DMS79 treated with DMSO at 0.1 percent for 48 hours (cell line): ENCODE data around the gene SPDYE4.

Experiments used
- DNase-seq: peaks from one replicate; lab custom pipeline; 2025; lab: John Stamatoyannopoulos, UW

The SPDYE4 gene

DNA sequence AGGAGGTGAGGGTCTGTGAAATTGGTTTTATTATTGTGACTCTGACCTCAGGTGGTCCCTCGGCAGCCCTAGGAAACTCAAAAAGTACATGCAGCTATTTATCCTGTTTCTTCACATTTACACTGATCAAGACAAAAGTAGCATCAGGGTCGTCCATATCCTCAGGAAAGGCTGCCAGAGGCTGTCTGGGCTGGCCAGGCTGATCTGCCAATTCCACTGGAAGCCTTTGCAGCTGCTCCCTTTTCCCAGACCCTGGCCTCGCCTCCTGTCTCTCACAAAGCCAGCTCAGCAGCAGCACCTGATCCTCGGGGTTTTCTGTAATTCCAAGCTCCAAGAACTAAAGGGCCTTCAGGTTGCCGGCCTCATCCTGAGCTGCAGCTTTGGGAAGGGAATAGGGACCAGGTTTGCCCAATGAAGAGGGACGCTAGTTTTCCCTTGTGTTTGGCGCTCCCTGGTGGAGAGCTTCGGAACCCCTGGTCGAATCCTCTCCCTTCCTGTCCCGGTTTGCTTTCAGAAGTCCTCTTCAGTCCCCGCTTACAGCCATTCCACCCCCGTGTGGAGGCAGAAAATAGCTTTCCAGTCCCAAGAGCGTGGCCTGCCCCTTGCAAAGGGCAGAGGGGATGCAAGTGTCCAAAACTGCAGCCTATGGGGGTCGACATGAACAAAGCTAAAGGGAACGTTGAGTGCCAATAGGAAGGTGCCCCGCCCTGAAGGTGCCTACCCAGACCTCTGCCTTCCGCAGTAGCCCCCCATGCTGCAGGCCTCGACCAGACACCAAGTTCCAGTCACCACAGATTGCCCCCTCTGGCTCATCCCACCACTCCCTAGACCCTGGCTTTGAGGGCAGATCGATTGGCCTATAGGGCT, 27.4 kb upstream of the SPDYE4 start:
- DNase-seq = peak; percentile 2

DNA sequence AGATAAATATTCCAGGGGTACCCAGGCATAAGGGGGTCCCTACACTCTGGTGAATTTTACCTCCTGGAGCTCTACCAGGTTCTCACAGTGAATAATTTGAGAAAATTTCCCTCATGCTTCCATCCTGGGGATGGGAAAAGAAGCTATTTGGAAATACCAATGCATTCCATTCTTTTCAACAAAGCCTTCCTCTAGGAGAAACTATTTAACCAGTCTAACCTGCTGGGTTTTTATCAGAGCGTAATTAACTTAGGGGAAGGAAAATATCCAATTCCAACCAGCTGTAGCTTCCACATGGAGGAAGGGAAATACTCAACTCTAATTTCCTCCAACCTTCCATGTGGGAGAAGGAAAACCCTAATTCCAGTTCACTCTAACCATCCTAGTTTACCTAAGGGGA, 23.8 kb upstream of the SPDYE4 start:
- DNase-seq = no peak

DNA sequence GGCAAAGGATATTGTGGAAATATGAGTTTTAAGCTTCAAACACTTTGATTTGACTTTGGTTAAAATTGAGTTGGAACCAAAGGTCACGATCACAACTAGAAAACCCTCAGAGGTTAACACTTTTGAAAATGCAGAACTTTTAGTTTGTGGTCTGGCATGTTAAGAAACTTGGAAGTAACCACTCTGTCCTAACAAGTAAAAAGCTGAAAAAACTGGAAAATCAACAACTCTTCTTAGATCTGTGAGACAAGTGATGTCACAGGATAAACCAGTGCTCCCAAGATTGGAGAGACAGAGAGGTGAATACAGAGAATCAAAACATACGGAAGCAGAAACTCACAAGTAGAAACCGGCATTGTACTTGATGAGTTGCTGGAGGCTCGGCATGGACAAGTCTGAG, 23.4 kb upstream of the SPDYE4 start:
- DNase-seq = no peak

DNA sequence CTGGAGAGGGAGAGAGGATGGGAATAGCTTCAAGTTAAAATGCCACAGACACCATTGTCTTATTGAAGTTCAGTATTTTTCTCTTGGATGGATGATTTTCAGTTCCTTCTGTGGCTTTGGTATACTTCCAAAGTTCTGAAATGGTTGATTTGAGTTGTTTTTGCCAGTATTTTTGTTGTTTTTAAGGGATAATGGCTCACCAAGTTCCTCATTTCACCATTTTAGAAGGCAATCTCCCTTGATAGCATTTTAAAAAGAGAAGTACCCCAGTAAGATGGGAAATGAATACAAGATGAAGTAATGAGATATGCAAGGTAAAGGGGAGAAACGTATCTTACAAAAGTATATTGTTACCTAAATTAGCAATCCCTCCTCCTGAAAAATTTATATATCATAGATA, 18.5 kb upstream of the SPDYE4 start:
- no peak for DNase-seq

DNA sequence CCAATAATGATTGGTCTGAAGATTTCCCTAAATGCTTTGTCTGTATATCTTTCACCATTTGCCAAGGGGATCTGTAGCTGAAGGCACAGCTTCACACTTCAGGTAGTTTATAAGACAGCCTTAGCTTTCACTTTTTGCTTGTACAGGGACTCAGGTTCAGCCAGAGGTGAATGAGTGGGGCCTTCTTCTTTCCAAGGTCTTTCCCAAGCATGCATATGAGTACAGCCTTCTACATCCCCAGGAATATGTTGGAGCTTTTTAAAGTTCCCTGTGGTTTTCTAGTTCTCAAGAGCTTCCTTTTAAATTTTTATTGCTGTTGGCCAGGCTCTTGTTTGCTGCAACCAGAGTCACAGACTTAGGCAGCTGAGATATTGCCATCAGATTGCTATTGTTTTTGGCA, 17.9 kb upstream of the SPDYE4 start:
- no peak for DNase-seq

DNA sequence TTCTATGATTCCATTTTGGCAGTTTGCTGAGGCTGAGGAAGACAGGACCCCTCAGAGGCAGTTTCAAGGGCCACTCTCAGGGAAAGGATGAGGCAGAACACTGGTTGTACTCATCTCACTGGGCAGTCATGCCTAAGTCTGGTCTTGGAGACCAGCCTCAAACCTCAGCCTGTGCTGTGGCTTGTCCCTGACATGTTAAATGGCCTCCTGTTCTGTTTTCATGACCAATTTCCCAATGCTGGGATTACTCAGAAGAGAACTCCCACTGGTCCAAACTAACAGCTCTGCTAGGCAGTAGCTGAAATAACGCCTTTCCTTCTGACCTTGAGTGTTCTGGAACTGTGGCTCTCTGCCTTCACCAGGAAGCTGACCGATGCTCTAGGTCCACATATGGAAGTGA, 8.4 kb upstream of the SPDYE4 start:
- DNase-seq = no peak

DNA sequence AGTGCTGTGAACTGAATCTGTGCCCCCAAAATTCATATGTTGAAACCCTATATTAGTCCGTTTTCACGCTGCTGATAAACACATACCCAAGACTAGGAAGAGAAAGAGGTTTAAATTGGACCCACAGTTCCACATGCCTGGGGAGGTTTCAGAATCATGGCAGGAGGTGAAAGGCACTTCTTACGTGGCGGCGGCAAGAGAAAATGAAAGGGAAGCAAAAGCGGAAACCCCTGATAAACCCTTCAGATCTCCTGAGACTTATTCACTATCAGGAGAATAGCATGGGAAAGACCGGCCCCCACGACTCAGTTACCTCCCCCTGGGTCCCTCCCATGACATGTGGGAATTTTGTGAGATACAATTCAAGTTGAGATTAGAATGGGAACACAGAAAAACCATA, 3.7 kb upstream of the SPDYE4 start:
- no peak for DNase-seq

DNA sequence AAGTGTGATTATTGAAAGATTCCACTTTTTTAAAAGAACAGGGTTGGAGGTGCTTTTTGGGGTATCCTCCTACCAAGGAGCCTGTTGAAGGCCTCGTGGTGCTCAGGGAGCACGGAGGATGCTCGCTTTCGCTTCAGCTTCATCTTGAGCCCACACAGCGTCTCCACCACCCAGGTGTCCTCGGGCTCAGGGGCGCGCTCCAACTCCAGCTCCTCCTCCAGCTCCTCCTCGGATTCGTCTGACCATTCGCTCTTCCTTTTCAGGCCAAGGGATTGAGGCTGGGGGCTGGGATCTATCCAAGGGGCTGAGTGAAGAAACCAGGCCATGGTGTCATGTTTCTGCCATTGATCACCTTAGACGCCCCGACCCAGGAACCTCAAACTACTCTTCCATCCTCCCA, 1.2 kb downstream of the SPDYE4 start:
- DNase-seq = no peak

DNA sequence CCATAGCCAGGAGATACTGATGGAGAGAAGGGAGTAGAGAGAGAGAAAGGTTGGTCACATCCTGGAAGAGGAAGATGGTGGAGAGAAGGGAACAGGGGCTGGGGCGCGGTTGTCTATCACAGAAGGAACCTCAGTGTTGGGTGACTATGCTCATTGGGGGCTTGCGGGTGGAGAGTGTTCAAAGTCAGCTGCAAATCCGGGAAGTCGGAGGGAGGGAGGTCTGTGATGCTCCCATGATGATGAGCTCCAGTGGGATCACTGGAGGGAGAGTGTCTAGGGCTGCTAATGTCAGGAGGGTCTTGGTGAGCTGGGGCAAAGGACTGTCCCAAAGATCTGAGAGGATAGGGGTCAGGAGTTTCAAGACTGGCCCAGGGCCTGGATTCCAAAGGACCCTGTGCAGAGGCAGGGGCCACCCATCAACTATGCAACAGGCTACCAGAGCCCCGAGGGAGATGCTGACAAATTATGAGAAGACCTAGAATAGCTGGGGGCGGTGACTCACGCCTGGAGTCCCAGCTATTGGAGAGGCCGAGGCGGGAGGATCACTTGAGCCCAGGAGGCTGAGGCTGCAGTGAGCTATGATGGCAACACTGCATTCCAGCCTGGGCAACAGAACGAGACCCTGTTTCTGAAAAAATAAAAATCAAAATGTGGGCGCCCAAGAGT, 2.6 kb downstream of the SPDYE4 start:
- no peak for DNase-seq

DNA sequence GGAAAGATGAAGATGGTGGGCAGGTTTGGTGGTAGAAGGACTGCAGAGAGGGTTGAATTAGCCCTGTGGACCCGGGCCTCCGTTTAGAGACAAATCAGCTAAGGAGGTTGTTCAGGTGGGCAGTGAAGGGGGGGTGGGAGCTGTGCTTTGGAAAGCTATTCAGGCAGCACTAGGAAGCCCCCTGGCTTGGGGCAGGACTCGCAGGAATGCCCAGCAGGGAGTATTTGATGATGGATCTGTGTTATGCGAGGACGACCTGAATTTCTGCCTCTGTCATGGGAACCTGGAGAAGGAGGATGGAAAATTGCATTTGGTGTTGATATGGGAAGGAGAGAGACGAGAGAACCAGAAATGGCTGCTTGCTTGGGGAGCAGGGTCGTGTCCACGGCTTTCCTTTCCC, 3.5 kb downstream of the SPDYE4 start:
- no peak for DNase-seq

DNA sequence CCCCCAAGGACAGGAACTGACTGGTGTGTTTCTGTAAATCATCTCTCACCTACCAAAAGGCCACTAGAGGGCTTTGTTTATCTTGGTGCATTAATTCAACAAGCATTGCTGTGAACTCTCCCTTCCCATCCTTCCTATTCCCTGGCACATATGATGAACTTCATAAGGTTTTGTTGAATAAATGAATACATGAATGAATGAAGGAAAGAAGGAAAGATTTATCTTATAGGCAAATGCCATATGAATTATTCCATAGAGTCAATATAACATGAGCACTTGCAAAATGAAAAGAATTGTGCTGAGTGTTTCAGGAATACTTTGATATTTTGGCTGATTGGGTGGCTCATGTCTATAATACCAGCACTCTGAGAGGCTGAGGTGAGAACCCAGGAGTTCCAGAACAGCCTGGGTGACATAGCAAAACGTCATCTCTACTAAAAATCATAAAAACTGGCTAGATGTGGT, 4.3 kb downstream of the SPDYE4 start:
- DNase-seq = no peak

DNA sequence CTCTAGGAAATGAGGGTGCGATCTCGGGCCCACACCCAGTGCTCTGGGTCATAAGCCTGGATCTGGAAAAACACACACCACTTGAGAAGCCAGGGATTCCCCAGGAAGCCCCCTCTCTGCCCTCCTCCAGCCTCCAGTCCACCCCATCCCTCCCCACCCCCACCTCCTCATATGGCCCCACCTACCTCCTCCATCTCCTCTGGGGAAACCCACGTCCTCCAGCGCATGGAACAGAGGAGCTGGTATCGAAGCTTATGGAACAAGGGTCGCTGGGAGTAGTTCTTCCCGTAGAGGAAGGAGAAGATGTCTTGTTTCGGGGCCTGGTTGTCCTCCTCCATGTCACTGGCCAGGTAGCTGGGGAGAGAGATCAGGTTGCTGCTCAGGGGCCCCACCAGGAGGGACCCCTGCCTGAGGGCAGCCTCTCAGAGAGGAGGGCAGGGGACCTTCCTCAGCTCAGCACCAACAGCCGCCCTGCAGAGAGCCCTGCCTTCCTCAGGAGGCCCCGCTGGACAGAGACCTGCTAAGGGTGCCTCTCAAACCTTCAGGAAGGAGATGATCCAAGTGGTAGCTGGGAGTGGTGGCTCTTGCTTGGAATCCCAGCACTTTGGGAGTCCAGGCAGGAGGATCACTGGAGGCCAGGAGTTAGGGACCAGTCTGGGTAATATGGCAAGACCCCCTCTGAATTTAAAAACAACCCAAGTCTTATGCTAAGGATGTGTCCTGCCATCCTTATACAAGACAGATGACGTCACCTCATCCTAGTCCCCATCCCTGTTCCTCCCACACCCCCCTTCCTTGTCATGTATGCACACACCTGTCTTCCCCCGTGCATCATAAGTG, 5.0 kb downstream of the SPDYE4 start:
- no peak for DNase-seq

DNA sequence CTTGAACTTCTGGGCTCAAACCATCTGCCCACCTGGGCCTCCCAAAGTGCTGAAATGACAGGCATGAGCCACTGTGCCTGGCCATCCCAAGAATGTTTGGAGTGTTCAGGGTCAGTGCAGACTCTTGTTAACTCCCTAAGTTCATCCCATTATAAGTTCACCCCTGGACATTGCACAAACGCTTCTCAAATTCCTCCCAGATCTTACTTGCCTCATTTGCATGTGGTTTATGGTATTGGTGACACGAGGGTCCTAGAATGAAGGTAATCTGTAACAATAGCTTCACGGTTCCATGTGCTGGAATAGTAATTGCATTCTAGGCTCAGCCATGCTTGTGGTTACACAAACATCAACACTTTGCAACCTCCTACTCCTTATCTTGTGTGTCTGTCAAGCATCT, 8.7 kb downstream of the SPDYE4 start:
- no peak for DNase-seq

DNA sequence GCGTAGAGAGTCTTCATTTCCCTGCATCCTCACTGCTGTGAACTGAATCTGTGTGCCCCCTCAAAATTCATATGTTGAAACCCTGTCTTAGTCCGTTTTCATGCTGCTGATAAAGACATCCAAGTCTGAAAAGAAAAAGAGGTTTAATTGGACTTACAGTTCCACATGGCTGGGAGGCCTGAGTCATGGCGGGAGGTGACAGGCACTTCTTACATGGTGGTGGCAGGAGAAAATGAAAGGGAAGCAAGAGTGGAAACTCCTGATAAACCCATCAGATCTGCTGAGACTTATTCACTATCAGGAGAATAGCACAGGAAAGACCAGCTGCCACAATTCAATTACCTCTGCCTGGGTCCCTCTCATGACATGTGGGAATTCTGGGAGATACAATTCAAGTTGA, 10.6 kb downstream of the SPDYE4 start:
- DNase-seq = no peak

DNA sequence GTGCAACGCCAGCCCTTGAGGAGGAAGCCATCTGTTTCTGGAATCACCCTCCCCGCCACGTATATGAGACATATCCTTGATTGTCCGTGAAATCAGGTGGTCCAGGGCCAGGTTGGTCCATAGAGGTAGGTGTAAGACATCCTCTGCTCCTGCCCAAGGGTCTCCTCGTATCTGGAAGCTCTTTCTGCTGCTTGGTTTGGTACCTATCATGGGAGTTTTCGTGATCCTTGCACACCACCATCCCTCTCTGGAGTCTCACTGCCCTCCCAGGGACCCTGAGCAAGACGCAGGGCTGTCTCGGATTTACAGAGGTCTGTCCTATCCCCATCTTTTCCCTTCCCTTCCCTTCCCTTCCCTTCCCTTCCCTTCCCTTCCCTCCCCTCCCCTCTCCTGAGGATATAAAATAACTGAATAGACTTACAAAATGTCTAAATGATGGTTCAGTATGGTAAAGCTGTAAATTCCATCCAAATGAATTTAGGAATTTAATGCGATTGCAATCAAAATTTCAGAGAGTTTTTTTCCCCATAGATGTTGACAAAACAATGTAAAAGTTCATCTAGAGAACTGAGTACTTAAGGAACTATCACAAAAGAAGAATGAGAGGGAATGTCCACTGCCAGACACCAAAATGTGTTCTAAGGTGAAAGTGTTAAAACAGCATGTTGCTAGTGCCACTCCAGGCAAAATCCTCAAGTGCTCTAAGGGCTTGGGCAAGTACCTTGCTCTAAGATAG, 11.7 kb downstream of the SPDYE4 start:
- DNase-seq = no peak

DNA sequence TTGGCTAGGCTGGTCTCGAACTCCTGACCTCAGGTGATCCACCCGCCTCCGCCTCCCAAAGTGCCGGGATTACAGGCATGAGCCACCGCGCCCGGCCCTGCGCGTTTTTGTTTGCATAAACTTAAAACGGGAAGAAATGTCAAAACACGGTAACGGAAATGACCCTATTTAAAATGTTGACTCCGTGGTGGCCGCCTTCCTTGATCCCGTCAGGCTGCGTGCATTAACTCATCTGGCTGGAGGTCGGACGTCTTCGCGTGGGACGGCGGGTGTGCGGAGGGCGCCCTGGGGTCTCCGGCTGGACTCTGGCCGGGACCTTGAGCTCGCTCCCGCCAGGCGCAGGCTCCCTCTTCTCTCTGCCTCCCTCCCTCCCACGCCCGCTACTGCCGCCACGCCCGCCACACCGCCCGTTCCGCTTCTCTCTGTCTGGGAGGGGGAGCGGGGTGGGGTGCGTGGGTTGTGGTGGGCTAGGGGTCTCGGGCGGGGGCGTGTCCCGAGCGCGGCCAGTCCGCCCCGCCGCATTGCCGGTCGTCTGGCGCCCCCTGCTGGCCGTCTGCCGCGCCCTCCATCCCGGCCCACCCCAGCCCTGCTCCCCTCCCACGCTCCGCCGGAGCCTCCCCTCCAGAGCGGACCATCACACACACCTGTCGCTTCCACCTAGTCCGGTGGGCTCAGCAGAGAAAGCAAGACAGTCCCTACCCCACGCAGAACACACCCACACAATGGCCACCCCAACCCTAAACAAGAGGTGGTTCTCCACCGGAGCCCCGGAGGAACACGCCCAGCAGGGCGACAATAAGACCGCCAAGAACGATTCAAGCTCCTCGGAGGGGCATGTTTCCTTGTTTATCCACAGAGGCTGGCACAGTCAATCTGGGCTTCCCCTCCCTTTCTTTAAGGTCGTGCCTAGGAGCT, 12.5 kb downstream of the SPDYE4 start:
- no peak for DNase-seq

DNA sequence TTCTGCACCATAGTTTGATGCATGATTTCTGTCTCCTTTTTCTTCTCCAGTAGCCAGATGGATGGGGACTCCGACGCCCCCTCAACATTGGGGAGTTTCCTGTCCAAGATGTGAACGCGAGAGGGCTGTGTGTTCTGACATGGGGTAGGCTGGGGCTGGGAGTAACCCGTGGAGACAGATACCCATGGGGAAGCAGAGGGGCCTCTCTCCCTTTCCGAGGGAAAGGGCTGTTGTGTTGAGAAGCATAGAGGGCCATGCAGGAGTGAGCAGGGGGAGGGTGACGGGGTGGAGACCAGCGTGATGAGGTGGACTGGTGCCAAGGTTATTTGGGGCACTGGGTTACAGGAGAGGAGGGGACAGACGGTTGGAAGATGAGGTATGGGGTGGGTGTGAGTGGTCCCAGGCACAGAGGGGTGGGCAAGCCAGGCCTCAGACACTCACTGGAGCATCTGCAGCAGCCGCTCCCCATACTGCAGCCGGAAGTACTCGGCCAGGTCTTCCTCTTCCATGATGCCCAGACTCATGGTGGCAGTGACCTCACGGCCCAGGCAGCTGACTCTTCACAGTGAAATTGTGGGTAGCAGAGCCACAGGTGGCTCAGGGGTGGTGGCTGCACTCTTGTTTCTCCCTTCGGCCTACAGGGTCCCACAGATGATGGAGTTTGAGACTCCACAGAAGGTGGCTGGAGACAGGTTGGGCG, 14.1 kb downstream of the SPDYE4 start:
- DNase-seq = no peak

DNA sequence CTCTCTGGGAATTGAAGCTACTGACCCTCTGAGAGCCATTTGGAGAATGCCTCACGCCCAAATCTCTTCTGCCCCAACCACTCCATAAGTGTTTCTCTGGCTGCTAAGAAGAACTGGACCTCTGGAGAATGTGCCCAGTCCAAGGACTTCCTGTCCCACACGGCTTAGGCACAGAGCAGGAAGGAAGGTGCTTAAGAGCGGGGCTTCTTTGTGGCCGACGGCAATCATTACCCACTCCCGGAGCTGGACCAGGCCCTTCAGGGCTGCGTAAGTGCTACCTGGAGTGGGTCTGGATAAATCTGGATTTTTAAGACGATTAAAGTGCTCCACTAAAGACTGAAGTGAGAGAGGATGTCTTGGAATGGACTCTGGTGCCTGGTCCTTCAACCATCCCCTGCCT, 15.5 kb downstream of the SPDYE4 start:
- DNase-seq = no peak

DNA sequence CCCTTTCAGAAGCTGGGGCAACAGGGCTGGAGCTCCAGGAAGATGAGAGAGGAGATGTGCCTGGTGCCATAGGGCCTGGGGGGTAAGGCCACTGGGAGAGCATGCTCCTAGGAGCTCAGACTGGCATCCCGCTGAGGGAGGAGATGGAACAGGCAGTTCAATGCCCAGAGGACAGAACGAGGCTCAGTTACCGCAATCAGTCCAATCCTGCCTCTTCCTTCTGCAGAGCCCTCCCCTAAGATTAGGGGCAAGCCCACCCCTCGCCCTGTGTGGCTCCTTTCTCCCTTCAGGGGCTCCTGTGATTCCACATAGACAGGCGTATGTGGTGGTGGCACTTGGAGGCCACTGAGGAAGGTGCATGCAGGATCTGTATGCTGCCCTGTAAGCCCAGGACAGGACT, 16.1 kb downstream of the SPDYE4 start:
- no peak for DNase-seq

DNA sequence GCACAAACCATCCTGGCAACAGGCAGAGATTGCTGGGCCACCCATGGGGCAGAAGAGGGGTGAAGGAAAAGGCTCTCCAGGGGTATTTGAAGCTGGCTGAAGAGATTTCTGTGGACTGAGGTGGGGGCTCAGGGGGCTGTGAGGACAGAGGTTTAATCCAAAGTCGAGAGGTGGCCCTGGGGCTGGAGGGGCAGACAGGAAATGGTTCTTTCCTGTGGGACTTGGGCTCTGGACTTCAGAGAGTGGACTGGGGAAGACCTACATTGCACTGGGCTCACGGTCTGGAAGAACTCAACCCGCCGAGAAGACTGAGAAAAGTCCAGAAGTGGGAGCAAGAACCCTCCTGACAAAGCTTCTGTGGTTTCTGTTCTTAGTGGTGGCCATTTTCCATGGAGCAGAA, 16.6 kb downstream of the SPDYE4 start:
- no peak for DNase-seq
